Esophagus squamous epithelium (tissue), 5 donors: ENCODE results near the gene SCN8A. TPM values are rescaled to one million over a fixed set of nuclear protein-coding genes. Genes with fewer than 3 reads are reported as not detected.
"Not testable (repeated sequence)": the region's sequence is repeated elsewhere in the genome, so short reads cannot be mapped to it uniquely, and the experiment has no call there.

Experiments
- DNase-seq: peaks from one replicate; lab custom pipeline; 2025; lab: John Stamatoyannopoulos, UW
- H3K27ac ChIP-seq, 4 donors: fragments of 200-600 bp; sonication (generic); one replicate each; pipeline ENCODE4 v1.5.1; 2016 to 2019; ENCODE audit warnings: mild to moderate bottlenecking in 1 of 4
- H3K27me3 ChIP-seq, 4 donors: fragments of 200-600 bp; sonication (generic); 1 replicate in 3 of 4; 2 replicates in 1 of 4; pipeline versions ENCODE4 v1.5.1 to v1.6.0; 2017 to 2021; ENCODE audit warnings: antibody characterized with exemption in 1 of 4
- H3K36me3 ChIP-seq, 3 donors: fragments of 200-600 bp; sonication (generic); one replicate each; pipeline ENCODE4 v1.5.1; 2016 to 2019
- H3K4me1 ChIP-seq, 3 donors: fragments of 200-600 bp; sonication (generic); one replicate each; pipeline ENCODE4 v1.5.1; 2017 to 2019
- H3K4me3 ChIP-seq, 4 donors: fragments of 200-600 bp; sonication (generic); 1 replicate in 3 of 4; 2 replicates in 1 of 4; pipeline ENCODE4 v1.5.1; 2016 to 2019; ENCODE audit warnings: mild to moderate bottlenecking in 2 of 4, moderate library complexity in 1 of 4
- H3K9me3 ChIP-seq, 3 donors: fragments of 200-600 bp; sonication (generic); one replicate each; pipeline ENCODE4 v1.5.1; 2016 to 2019
- CTCF ChIP-seq, 6 experiments: fragments of 450-650 bp in 4 of 6; fragments of 200-600 bp in 2 of 6; sonication (generic) in 2 of 6; IDR thresholded peaks; one replicate each; pipeline ENCODE4 v1.5.1; 2016 to 2019; ENCODE audit warnings: antibody characterized with exemption in 6 of 6, mild to moderate bottlenecking in 4 of 6, moderate library complexity in 4 of 6
- POLR2A ChIP-seq, 4 donors: fragments of 450-650 bp; IDR thresholded peaks; one replicate each; pipeline ENCODE4 v1.6.1; 2017; ENCODE audit warnings: antibody characterized with exemption in 4 of 4, mild to moderate bottlenecking in 4 of 4, moderate library complexity in 3 of 4
- WGBS, 2 donors: methylation state at CpG; one replicate each; pipeline ENCODE4 v1.1.5; 2018; 5-methylcytosine and 5-hydroxymethylcytosine counted together
- intact Hi-C: fragments of 100-400 bp; cut with DNase I; formaldehyde crosslinking; loops from one replicate; pipeline ENCODE4 v1.15.0; 2022
- total RNA-seq, 4 donors: library from RNA; depleted of rRNA; stranded (reverse); fragments of >200 nt; gene quantifications; one replicate each; pipeline ENCODE4 v1.1.0, GENCODE V29; 2016
- donor health status: DM: yes; HTN: yes; CAD: no.

Gene SCN8A
- total RNA-seq, 4 donors from 2014 or later: 0.11 to 1.1 (median 0.40) TPM

GRCh38 chr12:51601241-51601640 lies 10.2 kb downstream of the SCN8A start:
- no peaks in the 10 kb centered on the region for H3K9me3 ChIP-seq
- H3K27ac ChIP-seq: no peak overlapping the region
- H3K4me1 ChIP-seq: no peaks in the 10 kb centered on the region
- H3K4me3 ChIP-seq: no peak overlapping the region
- intact Hi-C loops: no loop called here
- H3K36me3 ChIP-seq: no peaks in the 10 kb centered on the region
- no peak for DNase-seq
- peaks cover 0 to 16% (median 0%) of the 10 kb centered on the region in 4 donors for H3K27me3 ChIP-seq
- no peak for TF ChIP-seq CTCF (IDR thresholded peaks at IDR 0.05)
- TF ChIP-seq POLR2A (IDR thresholded peaks at IDR 0.05): no peak

- H3K4me3 ChIP-seq, H3K36me3 ChIP-seq, DNase-seq, H3K4me1 ChIP-seq, H3K27ac ChIP-seq, H3K27me3 ChIP-seq, H3K9me3 ChIP-seq, intact Hi-C loops: not testable (repeated sequence)
- 68 to 82% methylated on average over 1 of the region's 1 CpG for WGBS, 2 donors
Measured at GRCh38 chr12:51605896-51606295, 14.9 kb downstream of the SCN8A start.

GRCh38 chr12:51607197-51607596 lies 16.2 kb downstream of the SCN8A start:
- H3K4me3 ChIP-seq, DNase-seq, intact Hi-C loops, H3K27ac ChIP-seq, H3K9me3 ChIP-seq, H3K36me3 ChIP-seq, H3K27me3 ChIP-seq, H3K4me1 ChIP-seq: not testable (repeated sequence)
- 78 to 80% methylated on average over 2 of the region's 2 CpGs for WGBS, 2 donors

- WGBS, 2 donors: 57 to 80% methylated on average over 4 of the region's 4 CpGs
- no peaks in the 10 kb centered on the region for H3K4me1 ChIP-seq
- H3K27ac ChIP-seq: no peak overlapping the region
- H3K27me3 ChIP-seq: peaks cover 0 to 7% (median 0%) of the 10 kb centered on the region in 4 donors
- intact Hi-C loops: no loop called here
- no peaks in the 10 kb centered on the region for H3K36me3 ChIP-seq
- no peak overlapping the region for H3K4me3 ChIP-seq
- H3K9me3 ChIP-seq: no peaks in the 10 kb centered on the region
- no peak for DNase-seq
- TF ChIP-seq CTCF (IDR thresholded peaks at IDR 0.05) (no peak), POLR2A (IDR thresholded peaks at IDR 0.05) (no peak)
Measured at GRCh38 chr12:51620448-51620847, 29.4 kb downstream of the SCN8A start.

- no peaks in the 10 kb centered on the region for H3K4me1 ChIP-seq
- WGBS, 2 donors: 57 to 61% methylated on average over 7 of the region's 7 CpGs
- H3K27me3 ChIP-seq: peaks cover 0 to 7% (median 0%) of the 10 kb centered on the region in 4 donors
- no peak for TF ChIP-seq CTCF (IDR thresholded peaks at IDR 0.05)
- TF ChIP-seq POLR2A (IDR thresholded peaks at IDR 0.05): no peak
- no peaks in the 10 kb centered on the region for H3K36me3 ChIP-seq
- no peak overlapping the region for H3K27ac ChIP-seq
- no peak for DNase-seq
- no peak overlapping the region for H3K4me3 ChIP-seq
- no peaks in the 10 kb centered on the region for H3K9me3 ChIP-seq
- intact Hi-C loops: no loop called here
Measured at GRCh38 chr12:51621156-51621922, 30.3 kb downstream of the SCN8A start.

GRCh38 chr12:51622564-51622963 lies 31.5 kb downstream of the SCN8A start:
- intact Hi-C loops: no loop called here
- TF ChIP-seq CTCF (IDR thresholded peaks at IDR 0.05) (no peak), POLR2A (IDR thresholded peaks at IDR 0.05) (no peak)
- H3K27ac ChIP-seq: no peak overlapping the region
- no peak overlapping the region for H3K4me3 ChIP-seq
- no peaks in the 10 kb centered on the region for H3K36me3 ChIP-seq
- no peaks in the 10 kb centered on the region for H3K9me3 ChIP-seq
- H3K27me3 ChIP-seq: peaks cover 0 to 6% (median 0%) of the 10 kb centered on the region in 4 donors
- WGBS, 2 donors: 77 to 100% methylated on average over 1 of the region's 1 CpG
- no peak for DNase-seq
- H3K4me1 ChIP-seq: no peaks in the 10 kb centered on the region
